Measurements from ENCODE around the gene PERM1. TPM values are rescaled to one million over a fixed set of nuclear protein-coding genes. Genes with fewer than 3 reads are reported as not detected.
"Not testable (repeated sequence)": the region's sequence is repeated elsewhere in the genome, so short reads cannot be mapped to it uniquely, and the experiment has no call there.

PERM1 gene, protein sequence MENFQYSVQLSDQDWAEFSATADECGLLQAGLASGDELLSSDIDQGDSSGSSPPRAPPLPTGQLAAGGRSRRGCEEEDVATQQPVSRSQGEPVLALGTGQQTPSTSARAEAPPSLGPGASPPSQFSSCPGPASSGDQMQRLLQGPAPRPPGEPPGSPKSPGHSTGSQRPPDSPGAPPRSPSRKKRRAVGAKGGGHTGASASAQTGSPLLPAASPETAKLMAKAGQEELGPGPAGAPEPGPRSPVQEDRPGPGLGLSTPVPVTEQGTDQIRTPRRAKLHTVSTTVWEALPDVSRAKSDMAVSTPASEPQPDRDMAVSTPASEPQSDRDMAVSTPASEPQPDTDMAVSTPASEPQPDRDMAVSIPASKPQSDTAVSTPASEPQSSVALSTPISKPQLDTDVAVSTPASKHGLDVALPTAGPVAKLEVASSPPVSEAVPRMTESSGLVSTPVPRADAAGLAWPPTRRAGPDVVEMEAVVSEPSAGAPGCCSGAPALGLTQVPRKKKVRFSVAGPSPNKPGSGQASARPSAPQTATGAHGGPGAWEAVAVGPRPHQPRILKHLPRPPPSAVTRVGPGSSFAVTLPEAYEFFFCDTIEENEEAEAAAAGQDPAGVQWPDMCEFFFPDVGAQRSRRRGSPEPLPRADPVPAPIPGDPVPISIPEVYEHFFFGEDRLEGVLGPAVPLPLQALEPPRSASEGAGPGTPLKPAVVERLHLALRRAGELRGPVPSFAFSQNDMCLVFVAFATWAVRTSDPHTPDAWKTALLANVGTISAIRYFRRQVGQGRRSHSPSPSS
- under 1 TPM; 0.24 to 0.93 (median 0.44) TPM for total RNA-seq

DNA sequence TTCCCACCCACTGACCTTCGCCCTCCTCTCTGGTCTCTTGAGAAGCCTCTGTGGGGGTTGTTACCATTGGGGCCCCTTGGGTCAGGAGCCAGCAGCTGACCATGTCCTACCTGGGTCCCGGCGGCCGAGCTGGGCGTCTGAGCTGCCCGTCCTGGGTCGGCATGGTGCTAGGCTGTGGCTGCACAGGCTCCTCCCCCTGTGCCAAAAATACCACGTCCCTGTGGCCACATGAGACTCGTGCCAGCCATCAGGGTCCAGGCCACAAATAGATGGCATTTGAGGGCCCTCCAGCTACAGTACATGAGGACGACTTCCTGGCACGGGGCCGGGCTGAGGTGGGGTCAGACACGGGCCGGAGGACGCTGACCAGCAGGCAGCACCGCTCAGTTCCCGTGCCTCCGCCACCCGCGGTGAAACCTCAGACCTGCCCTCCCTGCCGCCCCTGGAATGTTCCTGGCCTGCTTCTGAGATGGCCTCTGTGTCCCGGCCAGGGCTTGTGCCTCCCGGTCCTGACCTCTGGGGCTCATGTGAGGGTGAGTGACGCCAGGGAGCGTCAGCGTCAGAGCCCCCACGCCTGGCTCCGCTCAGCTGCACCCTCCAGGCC lies at the start of gene PERM1:
TSS of gene PERM1 (minus strand) at position 139 of the 604 bp plus-strand sequence. CDS start 1,064 bp downstream, outside the sequence.
- Histone ChIP-seq H3K36me3 (no peaks in the 10 kb centered on the region), H3K27me3 (peaks cover 70% of the 10 kb centered on the region), H3K9me3 (no peaks in the 10 kb centered on the region), H3K4me3 (no peak within 1 kb of the TSS), H3K27ac (no peak within 1 kb of the TSS), H3K4me1 (peaks cover 11% of the 10 kb centered on the region)
- TF ChIP-seq CTCF (IDR thresholded peaks at IDR 0.05) (no peak), POLR2AphosphoS5 (IDR thresholded peaks at IDR 0.05) (no peak), EP300 (IDR thresholded peaks at IDR 0.05) (no peak), POLR2A (IDR thresholded peaks at IDR 0.05) (no peak)
- DNase-seq (ENCODE audit: low spot score in 2 of 2): no peak
- WGBS: 100% methylated on average over 2 of the region's 28 CpGs

DNA sequence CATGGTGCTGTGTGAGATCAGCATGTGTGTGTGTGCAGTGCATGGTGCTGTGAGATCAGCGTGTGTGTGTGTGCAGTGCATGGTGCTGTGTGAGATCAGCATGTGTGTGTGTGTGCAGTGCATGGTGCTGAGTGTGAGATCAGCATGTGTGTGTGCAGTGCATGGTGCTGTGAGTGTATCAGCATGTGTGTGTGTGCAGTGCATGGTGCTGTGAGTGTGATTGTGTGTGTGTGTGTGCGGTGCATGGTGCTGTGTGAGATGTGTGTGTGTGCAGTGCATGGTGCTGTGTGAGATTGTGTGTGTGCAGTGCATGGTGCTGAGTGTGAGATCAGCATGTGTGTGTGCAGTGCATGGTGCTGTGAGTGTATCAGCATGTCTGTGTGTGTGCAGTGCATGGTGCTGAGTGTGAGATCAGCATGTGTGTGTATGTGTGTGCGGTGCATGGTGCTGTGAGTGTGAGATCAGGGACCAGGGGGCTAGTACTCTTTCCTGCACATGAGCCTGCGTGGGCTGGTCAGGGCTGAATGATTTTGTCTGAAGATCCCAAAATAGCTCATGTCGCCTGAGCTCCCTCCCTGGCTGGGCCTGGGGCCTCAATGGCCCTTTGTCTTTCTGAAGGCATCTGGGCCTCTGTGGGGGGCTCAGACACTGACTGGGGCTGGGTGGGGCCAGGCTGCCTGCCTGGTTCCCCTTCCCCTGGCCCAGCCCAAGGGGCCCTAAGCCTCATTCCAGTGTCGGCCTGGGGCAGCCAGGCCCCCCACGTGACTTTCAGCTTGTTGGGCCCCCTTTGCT lies 49.2 kb upstream of the PERM1 start:
- Histone ChIP-seq H3K4me1 (peaks cover 37% of the 10 kb centered on the region), H3K27me3 (peaks cover 38% of the 10 kb centered on the region)
- not testable (repeated sequence) for H3K9me3 ChIP-seq; H3K4me3 ChIP-seq; DNase-seq (ENCODE audit: low spot score in 2 of 2); H3K36me3 ChIP-seq; H3K27ac ChIP-seq
- 88% methylated on average over 5 of the region's 7 CpGs for WGBS

DNA sequence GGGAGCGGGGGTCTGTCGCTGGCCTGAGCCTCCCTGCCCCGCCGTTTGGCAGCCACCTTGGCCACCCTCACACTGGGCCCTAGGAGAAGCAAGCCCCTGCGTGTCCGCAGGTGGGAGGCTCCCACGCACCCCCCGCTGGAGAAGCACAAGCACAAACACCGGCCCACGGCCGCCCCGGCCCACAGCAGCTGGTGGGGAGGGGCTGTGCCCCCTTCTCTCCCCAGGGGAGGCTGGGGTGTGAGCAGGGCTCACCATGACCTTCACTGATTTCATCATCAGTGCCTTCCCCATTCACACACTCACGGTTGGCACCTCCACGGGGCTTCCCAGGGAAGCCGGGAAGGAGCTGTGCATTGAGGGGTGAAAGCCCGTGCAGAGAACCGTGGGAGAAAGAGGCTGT lies 45.9 kb upstream of the PERM1 start:
- DNase-seq (ENCODE audit: low spot score in 2 of 2): no peak
- Histone ChIP-seq H3K9me3 (no peaks in the 10 kb centered on the region), H3K27me3 (peaks cover 10% of the 10 kb centered on the region), H3K36me3 (no peaks in the 10 kb centered on the region), H3K4me3 (no peak overlapping the region), H3K27ac (no peak overlapping the region), H3K4me1 (peaks cover 43% of the 10 kb centered on the region)
- TF ChIP-seq EP300 (IDR thresholded peaks at IDR 0.05) (no peak), POLR2A (IDR thresholded peaks at IDR 0.05) (no peak), CTCF (IDR thresholded peaks at IDR 0.05) (no peak), POLR2AphosphoS5 (IDR thresholded peaks at IDR 0.05) (no peak)
- WGBS: 67% methylated on average over 8 of the region's 17 CpGs

- H3K27me3 ChIP-seq: no peaks in the 10 kb centered on the region
- WGBS: 69% methylated on average over 6 of the region's 21 CpGs
- DNase-seq (ENCODE audit: low spot score in 2 of 2): no peak
- no peaks in the 10 kb centered on the region for H3K9me3 ChIP-seq
- no peak overlapping the region for H3K4me3 ChIP-seq
- H3K4me1 ChIP-seq: peaks cover 45% of the 10 kb centered on the region
- H3K27ac ChIP-seq: no peak overlapping the region
- TF ChIP-seq POLR2A (IDR thresholded peaks at IDR 0.05) (no peak), POLR2AphosphoS5 (IDR thresholded peaks at IDR 0.05) (no peak), CTCF (IDR thresholded peaks at IDR 0.05) (no peak), EP300 (IDR thresholded peaks at IDR 0.05) (no peak)
- H3K36me3 ChIP-seq: no peaks in the 10 kb centered on the region
These were observed 44.9 kb upstream of the PERM1 start for GRCh38 chr1:1026599-1027413.

- H3K27ac ChIP-seq: no peak overlapping the region
- WGBS: 55% methylated on average over 2 of the region's 10 CpGs
- DNase-seq (ENCODE audit: low spot score in 2 of 2): no peak
- no peaks in the 10 kb centered on the region for H3K36me3 ChIP-seq
- no peaks in the 10 kb centered on the region for H3K27me3 ChIP-seq
- H3K4me1 ChIP-seq: peaks cover 56% of the 10 kb centered on the region
- peak overlapping the region; percentile 39 for H3K4me3 ChIP-seq
- no peaks in the 10 kb centered on the region for H3K9me3 ChIP-seq
- TF ChIP-seq EP300 (IDR thresholded peaks at IDR 0.05) (no peak), POLR2AphosphoS5 (IDR thresholded peaks at IDR 0.05) (no peak), CTCF (IDR thresholded peaks at IDR 0.05) (no peak), POLR2A (IDR thresholded peaks at IDR 0.05) (no peak)
These were observed 43.8 kb upstream of the PERM1 start for GRCh38 chr1:1025730-1026129.
